Cardiac muscle cell (in vitro differentiated cells and primary cell): ENCODE measurements around the gene LUZP2. TPM values are rescaled to one million over a fixed set of nuclear protein-coding genes. Genes with fewer than 3 reads are reported as not detected.

ENCODE experiments used
- DNase-seq, 2 donors: peaks; one replicate each; pipeline versions ENCODE4 v3.0.0 to v3.0.0-alpha.2; 2010 to 2017; ENCODE audit warnings: low read depth in 1 of 2, low spot score in 1 of 2
- H3K27ac ChIP-seq: fragments of 200-600 bp; sonication (generic); 2 replicates; pipeline ENCODE4 v1.5.1; 2016
- H3K27me3 ChIP-seq: fragments of 200-600 bp; sonication (generic); 2 replicates; pipeline ENCODE4 v1.6.0; 2016; ENCODE audit warnings: control low read depth
- H3K36me3 ChIP-seq: fragments of 200-600 bp; sonication (generic); 2 replicates; pipeline ENCODE4 v1.5.1; 2016; ENCODE audit warnings: control low read depth
- H3K4me1 ChIP-seq: fragments of 200-600 bp; sonication (generic); 2 replicates; pipeline ENCODE4 v1.8.1; 2017; ENCODE audit warnings: low read depth, mild to moderate bottlenecking, mixed run types
- H3K4me3 ChIP-seq: fragments of 200-600 bp; sonication (generic); 2 replicates; pipeline ENCODE4 v1.5.1; 2016; ENCODE audit warnings: mild to moderate bottlenecking
- H3K9me3 ChIP-seq: fragments of 200-600 bp; sonication (generic); 2 replicates; pipeline ENCODE4 v1.5.1; 2017; ENCODE audit warnings: low read depth, mild to moderate bottlenecking, control low read depth
- CTCF ChIP-seq: IDR thresholded peaks from 2 replicates; pipeline ENCODE4 v1.5.1; 2012; ENCODE audit warnings: low read depth, mild to moderate bottlenecking, low read length
- polyA plus RNA-seq: library from polyadenylated mRNA; unstranded; fragments of >200 nt; fragmentation: Nextera tagmentation; extraction: Ambion mirVana; gene quantifications from 2 replicates; pipeline ENCODE4 v1.2.1, GENCODE V29; 2016
- total RNA-seq: library from RNA; depleted of rRNA; stranded (reverse); fragments of >200 nt; gene quantifications from 2 replicates; pipeline ENCODE4 v1.2.3, GENCODE V29; 2016

The LUZP2 gene
- total and polyA plus RNA-seq, 2 experiments from 2014 or later: not detected

DNA sequence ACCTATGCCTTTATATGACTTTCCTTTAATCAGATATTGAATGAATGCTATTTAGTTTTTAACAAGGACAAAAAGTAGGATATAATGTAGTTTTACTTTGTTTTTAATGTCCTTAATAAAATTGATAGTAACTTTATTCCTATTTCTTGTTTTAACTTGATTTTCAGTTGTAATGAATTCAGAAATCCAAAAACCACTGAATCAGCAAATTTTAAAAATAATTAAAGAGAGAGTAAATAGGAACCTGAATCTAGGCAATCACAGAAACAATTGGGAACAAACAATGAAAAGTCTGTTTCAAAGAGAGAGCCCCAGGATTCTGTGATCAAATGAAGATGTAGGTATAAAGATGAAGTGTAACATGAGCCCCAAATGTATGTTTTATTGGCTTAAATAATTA lies 556.0 kb downstream of the LUZP2 start:
- no peak for DNase-seq
- no peak for TF ChIP-seq CTCF
- no peak overlapping the region for H3K27ac ChIP-seq
- no peaks in the 10 kb centered on the region for H3K9me3 ChIP-seq
- no peak overlapping the region for H3K4me3 ChIP-seq
- no peaks in the 10 kb centered on the region for H3K36me3 ChIP-seq
- H3K27me3 ChIP-seq: no peaks in the 10 kb centered on the region
- H3K4me1 ChIP-seq: no peaks in the 10 kb centered on the region

GRCh38 chr11:25057861-25058260 lies 561.0 kb downstream of the LUZP2 start:
- Histone ChIP-seq H3K4me3 (no peak overlapping the region), H3K4me1 (no peaks in the 10 kb centered on the region), H3K9me3 (no peaks in the 10 kb centered on the region), H3K27me3 (no peaks in the 10 kb centered on the region), H3K36me3 (no peaks in the 10 kb centered on the region), H3K27ac (no peak overlapping the region)
- DNase-seq: no peak
- no peak for TF ChIP-seq CTCF

DNA sequence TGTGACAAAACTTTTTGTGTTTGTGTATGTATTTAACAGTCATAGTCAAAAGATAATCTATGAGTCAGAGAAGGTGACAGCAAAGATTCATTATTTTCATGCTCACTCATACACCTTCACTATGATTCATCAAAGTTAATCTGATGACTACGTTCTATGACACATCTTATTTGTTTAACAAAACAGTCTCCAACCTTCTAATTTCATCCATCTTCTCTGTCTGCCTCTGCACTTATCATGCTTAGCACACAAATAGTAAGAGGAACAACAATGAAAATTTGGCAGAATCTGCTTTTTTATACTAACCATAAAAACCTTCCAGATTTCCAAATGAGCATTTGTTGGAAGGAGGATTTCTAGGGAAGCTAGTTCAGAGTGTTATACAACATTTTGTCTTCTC lies 568.9 kb downstream of the LUZP2 start:
- no peak overlapping the region for H3K4me3 ChIP-seq
- no peaks in the 10 kb centered on the region for H3K4me1 ChIP-seq
- H3K27me3 ChIP-seq: no peaks in the 10 kb centered on the region
- DNase-seq: no peak
- no peaks in the 10 kb centered on the region for H3K36me3 ChIP-seq
- H3K9me3 ChIP-seq: no peaks in the 10 kb centered on the region
- TF ChIP-seq CTCF: no peak
- no peak overlapping the region for H3K27ac ChIP-seq

GRCh38 chr11:25066706-25067105 lies 569.9 kb downstream of the LUZP2 start:
- no peak for TF ChIP-seq CTCF
- Histone ChIP-seq H3K9me3 (no peaks in the 10 kb centered on the region), H3K36me3 (no peaks in the 10 kb centered on the region), H3K4me1 (no peaks in the 10 kb centered on the region), H3K27ac (no peak overlapping the region), H3K4me3 (no peak overlapping the region), H3K27me3 (no peaks in the 10 kb centered on the region)
- no peak for DNase-seq

GRCh38 chr11:25068451-25068850 lies 571.6 kb downstream of the LUZP2 start:
- DNase-seq: no peak
- Histone ChIP-seq H3K27me3 (no peaks in the 10 kb centered on the region), H3K4me3 (no peak overlapping the region), H3K9me3 (no peaks in the 10 kb centered on the region), H3K27ac (no peak overlapping the region), H3K4me1 (no peaks in the 10 kb centered on the region), H3K36me3 (no peaks in the 10 kb centered on the region)
- TF ChIP-seq CTCF: no peak
